Dedifferentiated amniotic fluid mesenchymal stem cell (primary cell): ENCODE data around the gene SYMPK.

Experiments
- DNase-seq: peaks from one replicate; pipeline ENCODE4 v3.0.0-alpha.2; 2016; ENCODE audit errors: extremely low spot score

SYMPK gene

DNA sequence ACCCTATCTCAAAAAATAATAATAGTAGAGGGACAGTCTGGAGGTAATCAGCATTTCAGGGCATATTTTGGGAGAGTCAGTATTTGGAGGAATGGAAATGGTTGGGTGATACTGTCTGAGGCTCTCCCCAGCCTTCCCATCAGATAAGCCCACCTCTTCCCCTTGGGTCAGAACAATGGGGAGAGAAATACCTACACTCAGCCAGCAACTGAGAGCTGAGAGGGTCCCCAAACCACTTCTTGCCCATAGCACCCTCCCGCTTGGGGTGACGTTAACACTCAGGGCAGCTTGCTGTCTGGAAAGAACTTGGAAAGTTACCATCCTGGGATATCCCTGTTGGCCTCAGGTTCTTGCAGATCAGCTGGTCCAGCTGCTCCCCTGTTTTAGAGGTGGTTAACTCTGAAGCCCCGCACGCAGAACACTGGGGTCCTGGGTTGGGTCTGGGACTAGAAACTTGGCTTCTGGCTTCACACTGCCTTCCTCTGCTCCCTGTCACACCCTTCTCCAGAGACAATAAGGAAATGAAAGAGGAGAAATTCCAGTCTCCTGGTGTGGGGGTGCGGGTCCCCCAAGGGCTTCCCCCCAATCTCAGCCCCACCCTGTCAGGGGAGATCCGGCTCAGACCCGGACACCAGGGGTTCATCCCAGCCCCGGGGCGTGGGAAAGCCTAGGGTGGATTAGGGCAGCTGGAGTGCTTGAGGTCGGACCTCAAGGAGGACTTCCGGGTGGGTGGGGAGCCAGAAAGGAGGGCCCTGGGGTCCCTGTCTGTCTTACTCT is 3.6 kb upstream of the SYMPK start:
- no peak for DNase-seq

GRCh38 chr19:45865269-45865948 is 2.5 kb upstream of the SYMPK start:
- no peak for DNase-seq

GRCh38 chr19:45864629-45865082 is 1.7 kb upstream of the SYMPK start:
- no peak for DNase-seq

DNA sequence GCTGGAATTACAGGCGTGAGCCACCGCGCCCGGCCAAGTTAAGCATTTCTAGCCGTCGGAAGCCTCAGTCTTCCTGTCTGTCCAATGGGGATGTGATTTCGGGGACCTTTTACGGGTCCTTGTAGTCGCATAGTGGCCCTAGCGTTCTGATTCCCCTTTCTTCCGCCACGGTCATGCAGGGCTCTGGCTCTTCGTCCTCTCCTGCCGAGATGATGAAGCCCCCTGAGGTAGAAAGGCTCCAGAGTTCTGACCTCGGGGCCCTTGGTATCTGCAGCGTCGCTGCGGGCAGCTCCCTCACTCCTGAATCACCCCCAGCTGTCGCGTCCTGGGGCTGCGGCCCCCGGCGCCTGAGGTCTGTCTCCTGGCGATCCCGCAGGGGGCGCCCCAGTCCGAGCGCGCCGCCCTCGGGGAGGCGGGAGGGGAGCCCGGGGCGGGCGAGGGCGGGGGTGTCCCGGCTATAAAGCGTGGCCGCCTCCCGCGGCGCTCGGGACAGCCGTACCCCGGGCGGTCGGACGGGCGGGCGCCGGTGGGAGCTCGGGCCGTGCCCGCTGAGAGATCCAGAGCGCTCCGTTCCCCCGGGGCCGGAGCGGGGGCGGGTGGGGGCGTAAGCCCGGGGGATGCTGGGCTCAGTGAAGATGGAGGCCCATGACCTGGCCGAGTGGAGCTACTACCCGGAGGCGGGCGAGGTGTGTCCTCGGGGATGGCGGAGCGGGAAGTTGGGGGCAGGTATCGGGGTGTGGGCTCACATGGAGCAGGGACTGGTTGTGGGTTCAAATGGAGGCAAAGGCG is 1.1 kb upstream of the SYMPK start, which contains the start of gene FOXA3:
TSS of gene FOXA3 (plus strand) at position 487 of the 789 bp plus-strand sequence. CDS start at position 618, 131 bp downstream.
- DNase-seq, result no peak

- no peak for DNase-seq
Observed at GRCh38 chr19:45863335-45863839, 440 bp upstream of the SYMPK start.

GRCh38 chr19:45862271-45862563 is 730 bp downstream of the SYMPK start:
- DNase-seq, result no peak

GRCh38 chr19:45860359-45861259 is 2.3 kb downstream of the SYMPK start:
- DNase-seq, result no peak

DNA sequence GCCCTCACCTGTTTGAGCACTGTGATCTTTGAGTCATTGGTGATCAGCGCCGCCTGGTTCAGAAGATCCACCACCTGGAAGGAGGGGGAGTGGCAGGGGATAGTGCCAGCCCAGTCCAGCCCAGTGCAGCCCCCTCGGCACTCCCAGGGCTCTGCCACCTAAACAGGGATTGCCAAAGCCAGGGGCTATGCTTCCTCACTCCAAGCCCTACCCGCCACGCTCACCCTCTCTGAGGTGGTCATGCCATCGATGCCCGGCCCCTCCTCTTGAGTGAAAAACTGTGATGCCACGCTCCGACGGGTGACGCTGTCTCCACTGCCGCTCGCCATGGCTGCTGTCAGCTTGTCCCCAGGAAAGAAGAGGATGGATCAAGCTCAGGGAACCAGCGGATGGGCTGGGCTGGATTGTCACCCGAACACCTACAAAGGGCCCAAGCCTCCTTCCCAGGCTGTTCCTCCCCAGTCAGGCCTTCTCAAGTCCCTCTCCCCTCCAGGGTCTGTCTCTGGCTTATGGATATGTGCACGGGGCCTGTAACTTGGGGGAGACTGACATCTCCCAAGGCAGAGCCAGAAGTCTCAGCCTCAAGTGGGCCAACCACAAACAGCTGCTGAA is 8.7 kb downstream of the SYMPK start:
- no peak for DNase-seq

GRCh38 chr19:45852983-45853382 is 10.0 kb downstream of the SYMPK start:
- DNase-seq, result no peak

DNA sequence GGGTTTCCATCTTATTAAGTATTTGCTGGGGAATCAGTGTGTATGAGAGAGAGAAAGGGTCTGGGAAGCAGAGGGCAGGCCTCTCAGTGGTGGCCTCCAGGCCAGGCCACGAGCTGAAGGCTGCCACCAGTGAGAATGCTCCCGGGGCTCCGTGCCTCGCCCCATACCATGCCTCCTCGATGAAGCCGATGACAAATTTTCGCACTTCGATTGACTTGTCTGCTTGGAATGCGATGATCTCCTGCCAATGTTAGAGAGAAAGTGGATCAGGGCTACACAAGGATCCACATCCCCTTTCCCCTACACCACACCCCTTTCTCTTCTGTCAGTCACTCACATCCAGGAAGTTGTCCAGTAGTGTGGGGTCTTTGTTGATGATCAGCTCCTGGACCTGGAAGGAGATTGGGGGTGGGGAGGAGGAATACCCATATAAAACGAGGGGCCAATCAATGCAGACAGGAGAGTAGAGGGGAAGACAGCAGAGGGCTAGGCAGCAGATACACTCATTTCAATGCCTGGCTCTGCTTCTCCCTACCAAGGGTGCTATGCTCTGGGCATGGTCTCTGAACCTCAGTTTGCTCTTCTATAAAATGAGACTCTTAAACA is 10.7 kb downstream of the SYMPK start:
- no peak for DNase-seq

DNA sequence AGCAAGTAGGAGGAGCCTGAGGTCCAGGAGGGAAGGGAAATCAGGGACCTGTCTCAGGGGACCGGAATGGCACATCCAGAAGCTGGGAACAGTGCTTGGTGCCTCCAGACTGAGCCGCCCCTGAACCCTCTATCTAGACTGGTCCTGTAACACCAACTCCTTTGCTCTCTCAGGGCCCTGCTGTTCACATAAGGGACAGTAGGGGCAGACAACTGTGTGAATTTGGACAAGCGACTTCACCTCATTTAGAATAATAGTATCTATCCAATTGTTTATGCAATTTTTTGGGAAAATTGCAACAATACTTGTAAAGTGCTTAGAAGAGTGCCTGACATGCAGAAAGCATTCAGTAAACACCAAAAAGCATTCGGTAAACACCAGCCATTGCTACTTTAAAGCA is 14.0 kb downstream of the SYMPK start:
- DNase-seq, result no peak

GRCh38 chr19:45847663-45848062 is 15.3 kb downstream of the SYMPK start:
- no peak for DNase-seq

- DNase-seq, result no peak
Observed at GRCh38 chr19:45842198-45842597, 20.7 kb downstream of the SYMPK start.

DNA sequence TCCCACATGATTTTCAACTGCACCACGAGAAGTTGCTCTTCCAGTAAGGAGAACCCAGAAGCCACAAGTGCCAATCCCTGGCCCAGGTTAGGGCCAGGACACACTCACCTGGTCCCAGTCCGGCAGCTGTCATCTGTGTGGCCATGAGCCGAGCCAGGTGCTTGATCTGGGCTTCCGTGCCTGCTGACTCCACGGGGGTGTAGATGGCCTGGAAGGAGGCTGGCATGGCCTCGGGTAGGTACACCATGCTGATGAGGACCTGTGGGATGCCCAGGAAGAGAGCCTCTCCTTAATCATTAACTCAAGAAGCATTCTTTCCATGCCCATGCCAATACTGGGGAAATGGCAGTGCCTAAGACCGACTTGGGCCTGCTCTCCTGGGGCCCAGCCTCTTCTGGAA is 28.0 kb downstream of the SYMPK start:
- no peak for DNase-seq

DNA sequence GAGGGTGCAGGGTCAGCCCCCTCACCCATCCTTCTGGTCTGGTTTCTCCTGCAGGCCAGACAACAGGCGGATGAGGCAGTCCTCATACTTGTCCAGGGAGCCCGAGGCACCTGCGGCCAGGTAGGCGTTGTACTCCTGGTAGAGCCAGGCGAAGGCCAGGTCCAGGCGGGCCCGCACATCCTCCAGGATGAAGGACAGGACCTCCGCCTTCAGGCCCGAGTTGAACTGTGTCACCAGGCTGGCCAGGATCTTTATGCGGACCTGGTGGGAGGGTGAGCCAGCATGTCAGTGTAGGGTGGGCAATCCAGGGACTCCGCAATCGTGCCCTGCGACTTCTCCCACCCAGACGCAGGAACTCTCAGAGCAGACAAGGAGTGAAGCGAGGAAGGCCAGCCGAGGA is 34.0 kb downstream of the SYMPK start:
- DNase-seq, result no peak

- no peak for DNase-seq
Observed at GRCh38 chr19:45828523-45828922, 34.4 kb downstream of the SYMPK start.

- no peak for DNase-seq
Observed at GRCh38 chr19:45827459-45828093, 35.4 kb downstream of the SYMPK start.

DNA sequence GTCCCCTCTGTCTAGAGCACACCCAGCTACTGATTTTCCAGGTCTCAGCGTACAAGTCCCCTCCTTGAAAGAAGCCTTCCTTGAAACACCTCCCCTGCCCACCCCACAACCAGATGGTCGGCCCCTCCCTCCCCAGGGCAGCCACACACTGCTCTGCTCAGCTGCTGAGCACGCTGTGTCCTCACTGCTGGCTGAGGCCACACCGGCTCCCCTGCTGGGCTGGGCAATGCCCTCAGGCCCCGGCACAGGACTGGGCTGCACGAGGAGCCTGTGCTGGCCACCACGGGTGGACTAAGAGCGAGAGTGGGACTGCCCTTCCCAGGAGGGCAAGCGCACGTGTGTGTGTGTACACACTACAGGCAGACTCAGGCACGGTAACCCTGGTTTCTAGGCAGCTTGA is 36.0 kb downstream of the SYMPK start:
- no peak for DNase-seq

- DNase-seq, result no peak
Observed at GRCh38 chr19:45825917-45826893, 36.7 kb downstream of the SYMPK start.
